ENCODE measurements around the gene CENPF. TPM values are rescaled to one million over a fixed set of nuclear protein-coding genes. Genes with fewer than 3 reads are reported as not detected.

Gene CENPF
- 35.3 and 43.2 TPM in 2 replicates for total RNA-seq

GRCh38 chr1:214602764-214603657, at the start of gene CENPF:
TSS of gene CENPF (plus strand) at chr1:214603195. CDS start at chr1:214613755, 10,560 bp downstream.

Other genes starting within 250 kb of the CENPF start
- 23.6 and 33.4 TPM in 2 replicates for gene PTPN14, start 51.6 kb upstream of the CENPF start, total RNA-seq

Data from aortic smooth muscle cell (primary cell).